ENCODE results near the gene KRT20.
A peak's percentile ranks its signal among the peaks of the same experiment; 100 is the strongest.
"Not testable (repeated sequence)": the region's sequence is repeated elsewhere in the genome, so short reads cannot be mapped to it uniquely, and the experiment has no call there.

Gene KRT20, protein sequence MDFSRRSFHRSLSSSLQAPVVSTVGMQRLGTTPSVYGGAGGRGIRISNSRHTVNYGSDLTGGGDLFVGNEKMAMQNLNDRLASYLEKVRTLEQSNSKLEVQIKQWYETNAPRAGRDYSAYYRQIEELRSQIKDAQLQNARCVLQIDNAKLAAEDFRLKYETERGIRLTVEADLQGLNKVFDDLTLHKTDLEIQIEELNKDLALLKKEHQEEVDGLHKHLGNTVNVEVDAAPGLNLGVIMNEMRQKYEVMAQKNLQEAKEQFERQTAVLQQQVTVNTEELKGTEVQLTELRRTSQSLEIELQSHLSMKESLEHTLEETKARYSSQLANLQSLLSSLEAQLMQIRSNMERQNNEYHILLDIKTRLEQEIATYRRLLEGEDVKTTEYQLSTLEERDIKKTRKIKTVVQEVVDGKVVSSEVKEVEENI

DNA sequence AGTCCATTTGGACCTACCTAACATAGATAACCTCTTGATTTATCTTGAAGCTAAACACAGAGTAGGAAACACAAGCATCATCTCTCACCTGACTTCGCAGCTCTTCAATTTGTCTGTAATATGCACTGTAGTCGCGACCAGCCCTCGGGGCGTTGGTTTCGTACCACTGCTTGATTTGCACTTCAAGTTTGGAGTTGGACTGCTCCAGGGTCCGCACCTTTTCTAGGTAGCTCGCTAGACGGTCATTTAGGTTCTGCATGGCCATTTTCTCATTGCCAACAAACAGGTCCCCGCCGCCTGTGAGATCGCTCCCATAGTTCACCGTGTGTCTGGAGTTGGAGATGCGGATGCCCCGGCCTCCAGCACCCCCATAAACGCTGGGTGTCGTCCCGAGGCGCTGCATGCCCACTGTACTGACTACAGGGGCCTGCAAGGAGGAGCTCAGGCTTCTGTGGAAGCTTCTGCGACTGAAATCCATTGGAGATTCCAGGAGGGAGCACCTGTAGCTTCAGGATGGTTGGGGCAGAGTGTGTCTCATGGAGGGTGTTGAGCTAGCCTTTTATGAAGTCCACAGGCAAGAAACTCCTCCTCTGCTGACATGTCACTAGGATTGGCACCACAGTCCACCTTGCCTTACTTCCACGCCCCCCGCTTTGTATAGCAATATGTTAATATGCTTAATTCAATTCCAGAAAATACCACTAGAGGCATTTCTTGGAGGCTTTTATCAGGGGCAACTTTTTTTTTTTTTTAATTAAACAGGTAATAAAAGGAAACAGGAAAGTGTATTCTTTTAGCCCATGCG is at the start of gene KRT20:
TSS of gene KRT20 (minus strand) at position 535 of the 805 bp plus-strand sequence. CDS start at position 478, 57 bp downstream.
- DNase-seq (ENCODE audit: low spot score): no peak

DNA sequence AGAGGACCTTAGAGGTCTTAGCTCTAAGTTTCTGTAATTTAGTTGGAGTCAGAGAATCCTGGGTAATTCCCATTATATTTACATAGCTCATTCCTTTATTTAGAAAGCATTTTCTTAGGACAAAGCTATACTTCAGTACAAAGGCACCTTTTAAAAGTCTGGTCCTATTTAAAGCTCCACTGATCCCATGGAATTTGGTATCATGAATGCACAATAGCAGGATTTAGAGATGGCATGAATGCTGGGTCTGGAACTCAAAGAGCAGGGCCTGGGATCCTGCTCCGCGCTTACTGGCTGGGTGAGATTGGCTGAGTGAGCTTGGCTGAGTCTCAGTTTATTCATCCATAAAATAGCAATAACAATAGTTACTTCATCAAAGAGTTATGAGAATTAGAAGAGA is 47.6 kb upstream of the KRT20 start:
- no peak for DNase-seq (ENCODE audit: low spot score)

- no peak for DNase-seq (ENCODE audit: low spot score)
Measured at GRCh38 chr17:40931311-40931710, 46.3 kb upstream of the KRT20 start.

- DNase-seq (ENCODE audit: low spot score): no peak
Measured at GRCh38 chr17:40926341-40926740, 41.3 kb upstream of the KRT20 start.

GRCh38 chr17:40922239-40922638 is 37.2 kb upstream of the KRT20 start:
- peak; percentile 79 for DNase-seq (ENCODE audit: low spot score)

- peak; percentile 13 for DNase-seq (ENCODE audit: low spot score)
Measured at GRCh38 chr17:40921026-40921425, 36.0 kb upstream of the KRT20 start.

DNA sequence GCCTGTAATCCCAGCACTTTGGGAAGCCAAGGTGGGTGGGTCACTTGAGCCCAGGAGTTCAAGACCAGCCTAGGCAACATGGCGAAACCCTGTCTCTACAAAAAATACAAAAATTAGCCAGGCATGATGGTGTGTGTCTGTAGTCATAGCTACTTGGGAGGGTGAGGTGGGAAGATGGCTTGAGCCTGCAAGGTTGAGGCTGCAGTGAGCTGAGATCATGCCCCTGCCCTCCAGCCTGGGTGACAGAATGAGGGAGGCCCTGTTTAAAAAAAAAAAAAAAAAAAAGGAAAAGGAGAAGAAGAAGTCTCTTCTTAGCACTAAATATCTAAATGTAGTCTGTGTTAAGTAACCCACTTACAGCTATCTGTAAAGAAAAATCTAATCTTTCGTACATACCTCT is 32.1 kb upstream of the KRT20 start:
- not testable (repeated sequence) for DNase-seq (ENCODE audit: low spot score)

- DNase-seq (ENCODE audit: low spot score): no peak
Measured at GRCh38 chr17:40916366-40916765, 31.3 kb upstream of the KRT20 start.

DNA sequence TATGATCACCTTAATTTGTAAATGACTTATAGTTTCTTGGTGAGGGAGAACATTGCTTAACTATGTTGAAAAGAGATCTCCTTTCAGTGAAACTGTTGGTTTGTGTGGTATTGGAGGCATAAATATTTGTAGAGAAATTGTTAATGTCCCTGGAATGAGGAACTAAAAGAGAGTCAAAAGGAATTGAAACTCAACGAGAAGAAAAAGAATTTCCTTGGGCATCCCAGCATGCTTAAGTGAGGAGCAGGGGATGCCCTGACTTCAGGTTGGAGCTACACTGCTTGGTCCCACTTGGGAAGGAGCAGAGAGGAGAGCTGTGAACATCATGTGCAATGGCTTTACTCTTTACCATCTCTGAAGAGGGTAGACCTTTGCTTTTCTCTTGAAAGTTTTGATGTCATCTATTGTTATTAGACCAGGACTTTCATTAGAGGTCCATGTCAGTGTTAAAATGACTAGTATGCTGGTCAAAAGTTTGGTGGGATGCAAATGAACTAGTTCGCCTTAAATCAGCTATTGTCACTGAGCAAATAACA is 30.7 kb upstream of the KRT20 start:
- no peak for DNase-seq (ENCODE audit: low spot score)

GRCh38 chr17:40915199-40915661 is 30.2 kb upstream of the KRT20 start:
- peak; percentile 97 for DNase-seq (ENCODE audit: low spot score)

- no peak for DNase-seq (ENCODE audit: low spot score)
Measured at GRCh38 chr17:40914075-40914855, 29.2 kb upstream of the KRT20 start.

GRCh38 chr17:40912486-40913210 is 27.6 kb upstream of the KRT20 start:
- DNase-seq (ENCODE audit: low spot score): no peak

DNA sequence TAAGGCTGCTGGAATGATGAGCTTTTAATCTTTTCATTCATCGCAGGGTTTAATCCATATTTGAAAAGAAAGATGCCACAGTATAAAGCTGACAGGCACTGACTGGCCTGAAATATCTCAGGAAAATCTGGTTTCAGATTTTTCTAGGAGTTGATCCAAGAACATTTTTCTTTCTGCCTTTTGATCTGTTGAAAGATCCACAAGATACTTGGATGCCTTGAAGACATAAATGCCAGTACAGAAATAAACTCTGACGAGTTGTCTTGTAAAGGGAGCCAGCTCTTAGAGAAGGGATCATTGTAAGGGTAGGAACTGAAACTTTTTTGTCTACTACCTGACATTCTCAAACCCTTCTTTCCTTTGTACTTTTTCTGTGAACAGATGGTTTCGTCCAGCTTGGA is 25.4 kb upstream of the KRT20 start:
- no peak for DNase-seq (ENCODE audit: low spot score)

GRCh38 chr17:40909755-40910154 is 24.7 kb upstream of the KRT20 start:
- no peak for DNase-seq (ENCODE audit: low spot score)

GRCh38 chr17:40909351-40909750 is 24.3 kb upstream of the KRT20 start:
- peak; percentile 95 for DNase-seq (ENCODE audit: low spot score)

- DNase-seq (ENCODE audit: low spot score): no peak
Measured at GRCh38 chr17:40906613-40907012, 21.6 kb upstream of the KRT20 start.

GRCh38 chr17:40905370-40905769 is 20.3 kb upstream of the KRT20 start:
- no peak for DNase-seq (ENCODE audit: low spot score)

DNA sequence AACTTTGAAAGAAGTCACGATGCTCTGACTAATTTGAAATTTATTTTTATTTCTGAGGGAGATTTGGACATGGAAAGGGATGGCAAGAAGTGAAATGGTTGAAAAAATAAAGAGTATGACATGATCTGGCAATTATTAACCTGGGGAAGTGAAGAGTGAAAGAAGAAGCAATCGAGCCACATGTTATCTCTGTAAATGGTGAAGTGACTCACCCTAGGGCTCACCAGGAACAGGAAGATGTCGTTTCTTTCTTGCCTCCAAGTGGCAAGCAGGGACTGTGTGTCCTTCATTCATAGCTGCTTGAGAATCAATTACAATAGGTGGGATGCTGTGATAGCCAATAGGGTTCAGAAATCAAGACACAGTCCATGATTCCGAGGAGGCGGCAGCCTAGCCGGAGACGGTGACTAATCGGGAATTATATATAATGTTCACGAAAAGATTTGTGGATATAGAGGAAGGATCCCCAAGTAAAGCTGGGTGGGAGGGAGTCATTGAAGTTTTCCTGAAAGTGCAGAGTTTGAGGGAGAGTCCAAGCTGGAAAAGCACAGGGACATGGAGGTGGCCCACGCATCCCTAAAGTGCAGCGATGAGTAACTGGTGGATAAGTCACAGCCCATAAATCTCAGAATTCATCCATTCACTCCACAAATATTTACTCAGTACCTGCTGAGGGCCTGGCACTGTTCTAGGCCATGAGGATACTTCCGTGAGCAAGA is 18.2 kb upstream of the KRT20 start:
- peak; percentile 91 for DNase-seq (ENCODE audit: low spot score)

- no peak for DNase-seq (ENCODE audit: low spot score)
Measured at GRCh38 chr17:40902498-40902897, 17.5 kb upstream of the KRT20 start.

DNA sequence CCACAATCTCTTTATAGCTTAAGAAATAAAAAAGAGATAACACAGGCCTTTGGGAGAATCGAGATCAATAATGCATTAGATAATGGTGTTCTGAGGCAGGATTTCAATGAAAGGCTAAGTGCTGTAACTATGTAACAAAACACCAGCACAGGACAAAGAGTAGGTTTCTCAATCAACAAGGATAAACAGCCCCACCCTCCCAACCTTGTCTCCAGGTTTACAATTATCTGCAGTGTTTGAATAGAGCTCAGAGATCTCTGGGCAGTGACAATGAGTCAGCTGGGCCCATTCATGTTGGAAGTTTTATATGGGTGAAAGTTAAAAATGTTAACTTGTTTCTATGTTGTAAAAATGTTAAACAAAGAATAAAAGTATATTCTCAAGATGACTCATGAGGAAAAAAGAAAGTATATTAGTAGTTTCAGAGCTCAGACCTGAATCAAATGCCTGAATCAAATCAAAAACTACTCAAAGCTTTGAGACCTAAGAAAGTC is 17.0 kb upstream of the KRT20 start:
- no peak for DNase-seq (ENCODE audit: low spot score)

Data from RKO (cell line).